Endothelial cell of umbilical vein (primary cell): ENCODE measurements around the gene FABP6.

ENCODE experiments used
- CTCF ChIP-seq, 2 donors: IDR thresholded peaks; 1 replicate in 1 of 2; 2 replicates in 1 of 2; pipeline ENCODE4 v1.5.1; 2011; ENCODE audit warnings: low read length in 2 of 2, mild to moderate bottlenecking in 2 of 2, moderate library complexity in 2 of 2, control low read depth in 1 of 2, inconsistent platforms in 1 of 2, low read depth in 1 of 2; ENCODE audit not compliant: insufficient read depth in 1 of 2; ENCODE audit errors: extremely low read depth in 1 of 2
- GATA2 ChIP-seq: IDR thresholded peaks from 2 replicates; pipeline ENCODE4 v1.7.0; 2011; ENCODE audit warnings: low read depth, mild to moderate bottlenecking, moderate library complexity, mixed read lengths, low read length; ENCODE audit not compliant: insufficient read length, insufficient read depth
- JUN ChIP-seq: IDR thresholded peaks from 2 replicates; pipeline ENCODE4 v1.6.1; 2011; ENCODE audit warnings: borderline replicate concordance, low read depth; ENCODE audit not compliant: insufficient read length, insufficient read depth
- POLR2A ChIP-seq: IDR thresholded peaks from 2 replicates; pipeline ENCODE4 v1.6.1; 2012; ENCODE audit warnings: low read depth, mild to moderate bottlenecking, control low read depth, low read length

GRCh38 chr5:160285316-160285715 is 56.0 kb downstream of the FABP6 start:
- TF ChIP-seq CTCF (IDR thresholded peaks at IDR 0.05; ENCODE audit: extremely low read depth in 1 of 2, insufficient read depth in 1 of 2, low read depth in 1 of 2, low read length in 2 of 2): no peak
- no peak for TF ChIP-seq POLR2A
- no peak for TF ChIP-seq JUN
- no peak for TF ChIP-seq GATA2
